Measurements from ENCODE around the gene FERD3L.
"Not testable (repeated sequence)": the region's sequence is repeated elsewhere in the genome, so short reads cannot be mapped to it uniquely, and the experiment has no call there.

Gene FERD3L, protein sequence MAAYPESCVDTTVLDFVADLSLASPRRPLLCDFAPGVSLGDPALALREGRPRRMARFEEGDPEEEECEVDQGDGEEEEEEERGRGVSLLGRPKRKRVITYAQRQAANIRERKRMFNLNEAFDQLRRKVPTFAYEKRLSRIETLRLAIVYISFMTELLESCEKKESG

DNA sequence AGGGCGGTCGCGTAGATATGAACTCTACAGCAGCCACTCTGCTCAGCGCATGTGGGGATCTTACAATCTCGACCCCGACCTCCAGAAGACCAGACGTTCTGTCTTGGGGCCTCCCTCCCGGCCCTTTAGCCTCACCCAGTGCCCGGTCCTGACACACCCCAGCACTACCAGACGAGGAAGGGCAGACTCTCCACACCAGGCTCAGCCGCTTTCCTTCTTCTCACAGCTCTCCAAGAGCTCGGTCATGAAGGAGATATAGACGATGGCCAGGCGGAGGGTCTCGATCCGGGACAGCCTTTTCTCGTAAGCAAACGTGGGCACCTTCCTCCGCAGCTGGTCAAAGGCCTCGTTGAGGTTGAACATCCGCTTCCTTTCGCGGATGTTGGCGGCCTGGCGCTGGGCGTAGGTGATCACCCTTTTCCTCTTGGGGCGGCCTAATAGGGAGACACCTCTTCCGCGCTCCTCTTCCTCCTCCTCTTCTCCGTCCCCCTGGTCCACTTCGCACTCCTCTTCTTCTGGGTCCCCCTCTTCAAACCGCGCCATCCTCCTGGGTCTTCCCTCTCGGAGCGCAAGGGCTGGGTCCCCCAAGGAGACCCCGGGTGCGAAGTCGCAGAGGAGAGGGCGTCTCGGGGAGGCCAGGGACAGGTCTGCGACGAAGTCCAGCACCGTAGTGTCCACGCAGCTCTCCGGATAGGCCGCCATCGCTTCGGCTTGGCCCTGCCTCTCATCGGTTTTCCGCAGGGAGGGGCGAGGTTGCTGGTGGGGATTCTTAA is at the start of gene FERD3L:
Gene FERD3L (minus strand): TSS at position 761 of the 773 bp plus-strand sequence. CDS start 59 bp downstream, at position 702.
- DNase-seq: no peak

DNA sequence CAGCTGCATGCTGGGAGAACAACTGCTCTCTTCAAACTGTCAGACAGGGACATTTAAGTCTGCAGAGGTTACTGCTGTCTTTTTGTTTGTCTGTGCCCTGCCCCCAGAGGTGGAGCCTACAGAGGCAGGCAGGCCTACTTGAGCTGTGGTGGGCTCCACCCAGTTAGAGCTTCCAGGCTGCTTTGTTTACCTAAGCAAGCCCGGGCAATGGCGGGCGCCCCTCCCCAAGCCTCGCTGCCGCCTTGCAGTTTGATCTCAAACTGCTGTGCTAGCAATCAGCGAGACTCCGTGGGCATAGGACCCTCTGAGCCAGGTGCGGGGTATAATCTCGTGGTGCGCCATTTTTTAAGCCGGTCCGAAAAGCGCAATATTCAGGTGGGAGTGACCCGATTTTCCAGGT is 49.2 kb upstream of the FERD3L start:
- DNase-seq: not testable (repeated sequence)

DNA sequence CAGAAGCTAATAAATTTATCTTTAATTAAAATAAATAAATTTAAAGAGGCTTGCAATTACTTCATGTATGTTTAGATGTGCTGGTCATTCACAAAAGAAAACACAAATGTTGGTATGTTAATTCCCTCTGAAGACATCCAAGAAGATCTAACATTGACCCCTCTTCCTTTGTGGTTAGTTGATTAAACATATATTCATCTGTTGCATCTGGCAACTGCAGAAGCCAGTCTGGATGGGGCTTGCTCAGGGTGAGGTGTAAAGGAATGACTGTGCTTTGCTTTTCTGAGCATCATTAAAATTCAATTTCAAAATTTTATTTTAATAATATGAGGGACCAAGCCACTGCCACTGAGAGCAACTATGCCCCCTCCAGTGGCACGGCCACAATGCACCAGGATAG is 36.4 kb upstream of the FERD3L start:
- no peak for DNase-seq

DNA sequence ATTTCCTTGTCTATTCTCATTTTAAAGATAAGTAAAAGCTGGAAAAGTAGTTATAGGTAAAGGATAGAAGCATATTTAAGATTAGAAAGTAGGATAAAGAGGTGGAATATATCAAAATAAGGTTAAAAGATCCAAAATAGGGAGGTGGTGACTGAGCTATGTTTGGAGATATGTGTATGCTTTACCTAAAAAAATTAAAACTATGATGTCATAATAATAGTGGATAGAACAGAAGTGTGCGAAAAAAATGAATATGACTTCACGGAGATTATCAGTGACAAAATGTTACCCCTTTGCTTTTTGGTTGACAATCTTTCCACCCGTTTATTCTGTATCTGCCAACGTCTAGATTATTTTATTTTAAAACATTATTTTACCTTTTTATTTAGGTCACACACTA is 33.4 kb upstream of the FERD3L start:
- DNase-seq: no peak

DNA sequence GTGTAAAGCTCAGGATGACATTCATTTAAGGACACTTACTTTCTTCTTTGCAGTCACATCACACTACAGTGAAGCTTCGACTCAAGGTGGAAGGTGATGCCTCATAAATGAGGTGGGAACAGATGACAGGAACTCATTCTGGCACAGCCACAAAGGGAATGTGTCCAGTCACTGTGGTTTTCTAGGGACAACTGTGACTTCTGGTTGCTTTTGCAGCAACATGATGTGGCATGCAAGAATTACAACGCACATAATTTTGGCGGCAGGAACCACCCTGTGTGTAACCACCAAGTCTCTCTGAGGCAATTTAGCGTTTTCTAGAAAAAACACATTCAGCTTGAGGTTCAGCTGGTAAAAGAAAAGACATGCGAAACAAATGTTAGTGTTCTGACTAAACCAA is 32.0 kb upstream of the FERD3L start:
- no peak for DNase-seq

DNA sequence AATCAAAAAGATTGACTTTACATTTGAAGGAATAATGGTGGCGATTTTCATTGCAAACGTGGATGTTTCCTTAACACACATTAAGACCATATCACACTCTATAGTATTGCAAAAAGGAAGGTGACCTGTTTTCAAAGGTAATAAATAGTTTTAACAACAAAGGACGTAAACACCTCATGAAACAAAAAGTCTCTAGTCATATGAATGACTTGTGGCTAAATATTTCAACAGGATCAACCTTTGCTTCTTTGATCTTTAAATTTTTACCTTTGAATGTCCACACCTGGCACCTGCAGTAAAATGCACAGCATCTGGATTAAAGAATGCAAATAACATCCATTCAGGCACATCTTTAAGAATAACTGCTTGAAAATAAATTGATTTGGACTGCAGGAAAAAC is 30.0 kb upstream of the FERD3L start:
- no peak for DNase-seq

DNA sequence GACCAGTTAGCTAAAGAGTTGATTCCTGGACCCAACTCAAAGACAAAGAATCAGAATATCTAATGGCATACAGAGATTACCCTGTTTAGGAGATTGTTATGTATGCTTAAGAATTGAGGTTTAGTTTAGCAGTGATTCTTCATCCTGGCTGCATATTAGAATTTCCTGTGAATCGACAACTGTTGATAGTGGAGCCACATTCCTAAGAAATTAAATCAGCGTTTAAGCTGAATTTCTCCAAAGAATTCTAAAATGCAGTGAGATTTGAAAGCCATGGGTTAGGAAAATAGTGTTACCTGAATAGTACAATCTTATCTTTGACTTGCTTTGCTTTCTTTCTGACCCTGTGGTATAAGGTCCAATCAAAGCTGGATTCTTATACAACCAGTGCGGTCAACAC is 16.4 kb upstream of the FERD3L start:
- no peak for DNase-seq

DNA sequence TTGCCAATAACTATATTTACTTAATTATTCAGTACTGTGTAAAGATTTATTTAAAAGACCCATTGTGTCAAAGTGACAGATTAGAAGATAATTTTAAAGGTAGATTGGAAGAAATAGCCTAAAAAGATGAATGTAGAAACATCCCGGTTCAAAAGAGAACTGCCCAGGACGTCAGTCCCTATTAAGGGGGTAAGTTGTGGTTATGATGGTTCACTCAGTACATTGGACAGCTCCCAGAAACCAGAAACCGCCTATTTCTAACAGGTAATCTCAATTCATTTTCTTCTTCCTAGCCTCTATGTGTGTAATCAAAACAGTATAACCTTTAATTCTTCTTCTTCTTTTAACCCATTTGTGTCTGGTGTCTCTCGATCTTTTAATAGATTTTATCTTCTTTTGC is 1.5 kb upstream of the FERD3L start:
- no peak for DNase-seq

DNA sequence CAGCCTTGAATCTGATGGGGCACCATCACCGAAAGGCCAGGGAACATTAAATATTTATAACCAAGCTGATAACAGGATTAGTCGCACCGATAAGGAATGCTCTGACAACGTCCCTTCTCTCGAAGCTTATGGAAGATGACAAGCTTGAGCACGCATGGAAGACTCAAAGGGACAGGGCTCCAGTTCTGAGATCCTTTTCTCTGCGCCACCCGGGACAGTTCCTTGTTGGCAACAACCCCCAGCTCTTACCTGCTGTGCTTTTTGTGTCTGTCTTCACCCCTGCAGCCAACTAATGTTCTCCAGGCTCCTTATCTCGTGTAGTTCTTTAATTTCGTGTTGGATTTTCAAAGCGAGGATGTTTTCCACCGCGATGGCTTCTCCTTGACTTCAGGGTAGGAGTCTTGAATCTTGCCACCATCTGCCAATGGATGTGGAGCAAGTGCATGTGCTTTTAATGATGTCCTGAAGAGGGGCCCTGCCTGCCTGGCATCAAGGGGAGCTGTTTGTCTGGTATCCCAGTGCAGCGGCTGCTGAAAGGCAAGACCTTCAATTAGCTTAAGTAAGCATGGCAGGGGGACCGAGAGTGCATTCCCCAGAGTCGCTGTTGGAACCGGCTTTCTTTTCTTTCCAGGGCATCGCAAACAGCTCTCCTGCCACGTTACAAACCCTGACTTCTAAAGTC is 354 bp upstream of the FERD3L start:
- no peak for DNase-seq

DNA sequence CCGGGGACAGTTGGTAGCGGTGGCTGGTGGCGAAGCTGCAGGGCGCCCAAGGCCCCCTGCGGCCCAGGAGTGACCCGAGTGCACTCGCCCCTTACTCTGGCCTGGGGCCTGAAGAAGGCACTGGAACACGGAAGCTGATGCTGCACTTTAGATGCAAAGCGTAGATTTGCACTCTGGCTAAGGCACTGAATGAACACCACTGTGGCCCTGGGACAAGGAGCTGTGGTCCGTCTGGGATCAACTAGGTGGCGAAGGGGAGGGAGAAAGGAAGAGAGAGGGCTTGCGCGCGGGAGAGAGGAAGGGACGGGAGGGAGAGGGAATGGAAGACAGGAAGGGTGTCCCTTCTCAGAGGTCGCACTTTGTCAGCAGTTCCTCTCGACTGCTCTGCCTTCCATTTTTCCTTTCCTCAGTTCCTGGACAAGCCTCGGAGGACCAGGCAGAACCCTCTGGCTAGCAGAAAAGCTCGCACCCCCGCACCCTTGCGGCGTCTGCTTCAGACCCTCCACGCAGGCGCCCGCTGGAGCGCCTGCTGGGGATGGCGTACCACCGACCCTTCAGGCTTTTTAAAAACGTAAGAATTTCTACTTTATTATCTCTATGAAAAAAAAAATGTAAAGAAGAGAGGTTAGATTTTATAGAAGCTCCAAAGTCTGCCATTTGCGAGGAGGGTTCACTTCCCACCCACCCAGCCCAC is 1.2 kb downstream of the FERD3L start:
- DNase-seq: no peak

DNA sequence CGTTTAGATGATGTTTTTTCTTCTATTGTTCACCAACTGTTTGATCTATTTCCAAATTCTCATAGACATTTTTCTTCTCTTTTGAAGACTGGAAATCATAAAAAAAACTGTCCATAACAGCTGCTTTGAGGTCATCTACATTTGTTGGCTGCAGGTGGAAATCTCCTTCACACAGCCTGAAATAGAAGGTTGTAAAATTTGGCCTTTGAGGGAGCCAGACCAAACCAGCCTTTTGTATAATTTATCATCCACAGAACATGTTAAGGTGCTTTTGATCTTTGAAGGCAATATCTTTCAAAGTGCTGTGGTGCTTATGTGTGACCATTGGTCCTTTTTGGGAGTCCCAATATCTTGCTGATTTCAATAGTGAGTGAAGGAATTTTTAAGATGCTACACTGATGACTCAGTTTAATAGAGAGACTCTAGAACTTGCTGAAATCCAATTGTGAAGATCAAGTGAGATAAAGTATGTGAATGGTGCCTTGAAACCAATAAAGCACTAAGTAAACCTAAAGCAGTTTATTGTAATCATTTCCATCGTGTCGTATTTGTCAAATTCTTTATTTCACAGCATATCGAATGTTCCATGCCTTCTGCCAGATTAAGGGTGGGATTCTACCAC is 5.4 kb downstream of the FERD3L start:
- no peak for DNase-seq

DNA sequence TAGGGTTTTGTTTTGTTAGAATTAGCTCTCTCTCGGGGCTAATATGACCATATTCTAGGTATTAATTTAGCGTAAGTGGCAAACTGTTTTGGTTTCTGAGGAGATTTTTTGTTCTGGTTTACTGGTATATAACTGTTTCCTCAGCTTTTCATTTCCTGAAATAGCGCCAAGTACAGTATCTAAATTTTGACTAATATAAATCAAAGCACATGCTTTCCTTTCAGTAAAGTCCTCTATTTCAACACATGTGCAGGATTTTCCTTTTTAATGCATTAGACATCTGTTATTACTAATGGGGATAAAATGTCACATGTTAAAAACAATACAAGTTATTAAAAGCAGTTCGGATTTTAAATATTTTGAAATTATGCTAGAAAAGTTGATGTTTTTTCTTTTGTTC is 11.3 kb downstream of the FERD3L start:
- DNase-seq: no peak

DNA sequence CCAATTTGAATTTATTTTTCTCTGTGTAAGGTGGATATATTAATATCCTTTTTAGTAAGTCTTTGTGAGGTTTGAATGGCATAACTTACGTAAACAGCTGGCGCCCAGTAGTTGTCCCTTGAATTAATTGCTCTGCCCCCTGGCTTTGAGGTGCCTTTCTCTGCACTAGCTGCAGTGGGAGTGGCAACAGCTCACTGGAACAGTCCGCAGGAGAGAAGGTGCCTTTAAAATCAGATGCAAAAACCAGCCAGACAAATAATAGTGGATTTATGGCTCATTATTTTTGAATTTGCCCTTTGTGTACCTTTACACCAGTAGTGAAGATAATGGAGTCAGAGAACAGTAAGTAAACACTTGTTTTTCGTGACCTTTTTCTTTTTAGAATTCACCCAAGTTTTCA is 11.8 kb downstream of the FERD3L start:
- DNase-seq: no peak

DNA sequence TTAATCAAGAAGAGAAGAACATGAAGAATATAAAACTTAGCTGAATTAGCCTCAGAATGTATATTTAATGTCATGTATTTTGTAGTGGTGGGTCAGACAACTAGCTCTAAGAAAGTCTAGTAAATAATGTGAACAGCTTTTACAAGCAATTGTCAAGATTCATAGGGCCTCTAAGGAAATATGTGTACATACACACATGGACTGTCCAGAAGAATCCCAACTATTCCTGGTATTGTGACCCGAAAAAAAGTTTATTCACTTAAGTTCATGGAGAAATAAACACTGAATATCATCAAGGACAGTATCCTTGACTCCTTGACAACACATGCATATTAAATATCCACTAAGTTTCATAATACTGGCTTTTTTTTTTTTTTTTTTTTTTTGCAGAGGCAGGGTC is 16.4 kb downstream of the FERD3L start:
- no peak for DNase-seq

DNA sequence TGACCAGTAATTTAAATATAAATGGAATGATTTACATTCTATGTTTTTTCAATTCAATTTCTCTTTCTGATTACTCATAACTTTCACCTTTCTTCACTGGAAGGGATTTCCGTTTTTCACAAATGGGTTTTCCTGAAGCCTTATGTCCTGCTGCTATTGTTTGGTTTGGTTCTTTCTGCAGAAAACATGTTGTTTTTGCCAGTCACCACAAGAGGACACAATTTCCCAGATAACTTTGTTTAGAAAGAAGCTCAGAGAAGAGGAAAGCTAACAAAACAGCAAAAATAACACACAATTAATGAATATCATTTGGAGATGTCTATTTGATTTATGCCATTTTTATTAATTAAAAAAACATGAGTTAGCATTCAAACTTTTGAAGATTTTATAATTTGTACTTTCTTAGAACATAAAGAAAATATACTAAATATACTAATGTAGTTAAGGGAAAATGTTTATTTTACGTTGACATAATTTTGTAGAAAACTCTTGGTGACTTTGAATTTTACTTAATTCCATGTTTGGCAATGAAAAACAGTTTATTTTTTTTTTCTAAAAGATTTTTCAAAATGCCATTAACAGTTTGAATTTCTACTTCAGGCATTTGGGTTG is 23.1 kb downstream of the FERD3L start:
- DNase-seq: no peak

DNA sequence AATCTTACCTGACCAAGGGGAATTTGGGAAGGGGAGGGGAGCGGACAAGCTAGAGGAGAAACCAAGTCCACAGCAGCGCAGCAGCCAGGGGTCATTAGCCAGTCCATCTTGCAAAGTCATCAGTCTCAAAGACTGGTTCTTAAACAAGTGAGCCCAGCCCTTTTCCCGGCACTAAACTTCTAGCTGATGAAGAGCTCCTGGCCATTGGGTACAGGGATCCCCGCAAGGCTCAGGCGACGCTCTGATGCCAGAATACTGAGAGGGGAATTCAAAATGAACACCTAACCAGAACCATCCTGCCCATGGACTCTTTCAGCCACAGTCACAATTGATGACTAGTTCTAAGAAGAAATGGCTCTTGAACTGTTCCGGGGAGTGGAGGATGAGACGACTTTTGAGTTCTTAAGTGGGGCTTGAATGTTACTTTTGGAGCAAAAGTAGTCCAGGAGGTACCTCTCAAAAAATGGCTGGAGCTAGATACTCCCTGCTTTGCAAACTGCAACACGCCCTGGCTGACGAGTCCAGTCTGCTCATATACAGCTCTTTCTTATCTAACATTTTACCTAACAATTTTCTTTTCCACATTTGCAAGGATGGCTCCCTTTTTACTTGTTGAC is 25.2 kb downstream of the FERD3L start:
- DNase-seq: no peak

DNA sequence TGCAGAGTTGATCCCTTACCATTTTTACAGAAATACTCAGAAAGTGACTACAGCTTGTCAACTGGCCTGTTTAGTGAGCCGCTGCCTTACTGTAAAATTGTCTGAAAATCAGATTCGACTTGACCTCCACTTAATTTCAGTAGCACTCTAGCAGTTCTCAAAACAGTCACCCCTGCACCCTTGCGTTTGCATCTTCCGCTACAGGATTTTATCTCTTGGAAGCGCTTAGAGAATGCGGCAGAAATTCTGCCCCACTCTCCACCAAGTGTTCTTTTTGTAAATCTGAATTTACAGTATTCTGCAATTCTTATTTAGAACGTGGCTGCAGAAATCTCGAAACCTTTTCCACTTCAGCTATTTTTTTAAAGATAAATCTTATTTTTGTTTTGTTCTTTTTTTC is 25.8 kb downstream of the FERD3L start:
- no peak for DNase-seq

DNA sequence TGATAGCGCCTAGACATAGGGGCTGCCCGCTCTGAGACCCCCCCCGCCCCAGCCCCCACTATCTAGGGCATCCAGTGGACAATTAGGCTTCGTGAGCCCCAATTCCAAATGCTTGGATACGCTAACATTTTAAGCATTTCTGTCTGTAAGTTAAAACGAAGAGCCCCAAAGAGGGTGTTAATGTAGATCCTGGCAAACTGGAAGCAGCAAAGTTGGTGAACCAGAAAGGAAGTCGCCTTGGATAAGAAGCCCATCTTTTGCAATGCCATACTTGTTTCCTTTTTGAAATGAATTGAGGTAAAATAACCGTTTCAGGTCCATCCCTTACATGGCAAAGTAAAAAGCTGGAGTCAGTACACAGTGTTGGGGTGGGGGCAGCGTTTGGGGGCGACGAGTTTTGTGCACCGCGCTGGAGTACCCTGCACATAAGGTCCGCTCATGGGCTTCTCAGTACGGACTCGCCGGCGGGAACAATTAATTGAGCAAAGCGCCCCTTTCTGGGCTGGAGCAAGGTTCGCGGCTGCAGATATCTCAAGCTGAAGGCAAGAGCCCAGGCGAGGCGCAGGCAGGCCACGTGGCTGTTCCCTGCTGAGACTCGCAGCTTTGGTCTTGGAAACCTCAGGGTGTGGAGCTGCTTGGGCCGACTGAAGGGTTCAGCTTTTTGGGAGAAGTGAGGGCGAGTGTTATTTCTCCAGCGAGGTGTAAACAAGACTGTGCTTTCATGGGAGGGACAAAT is 26.4 kb downstream of the FERD3L start:
- DNase-seq: no peak

DNA sequence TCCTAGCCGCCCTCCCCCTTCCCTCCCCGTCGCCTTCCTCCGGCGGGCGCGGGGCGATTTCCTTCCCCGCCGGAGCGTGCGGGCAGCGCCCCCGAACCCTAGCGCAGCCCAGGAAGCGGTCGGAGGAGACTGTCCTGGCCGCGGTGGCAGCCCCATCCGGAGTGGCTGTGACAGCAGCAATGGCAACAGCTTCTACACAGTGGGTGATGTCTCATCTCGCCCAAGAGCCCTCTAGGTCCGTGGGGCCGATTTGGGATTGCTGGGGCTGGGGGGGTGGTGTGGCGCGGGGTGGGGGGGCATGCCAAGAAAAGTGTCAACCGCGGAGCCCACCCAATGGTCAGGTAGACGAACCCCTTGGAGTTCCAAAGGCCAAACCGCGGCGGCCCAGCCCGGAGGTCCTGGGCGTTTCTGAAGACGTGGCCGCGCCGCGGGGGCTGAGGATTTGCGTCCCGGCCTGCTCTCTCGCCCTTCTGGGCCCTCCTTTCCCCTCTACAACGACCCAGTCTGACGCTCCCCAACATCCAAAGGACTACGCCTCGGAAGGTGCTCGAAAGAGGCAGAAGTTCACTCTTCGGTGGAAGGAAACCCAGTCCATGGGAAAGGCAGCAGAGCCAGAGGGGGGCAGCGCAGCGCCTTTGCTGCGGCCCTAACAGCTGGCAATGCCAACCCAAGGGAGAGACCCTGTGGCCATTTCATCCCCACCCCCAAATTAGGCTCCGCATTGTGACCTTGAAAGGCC is 27.2 kb downstream of the FERD3L start:
- DNase-seq: no peak

DNA sequence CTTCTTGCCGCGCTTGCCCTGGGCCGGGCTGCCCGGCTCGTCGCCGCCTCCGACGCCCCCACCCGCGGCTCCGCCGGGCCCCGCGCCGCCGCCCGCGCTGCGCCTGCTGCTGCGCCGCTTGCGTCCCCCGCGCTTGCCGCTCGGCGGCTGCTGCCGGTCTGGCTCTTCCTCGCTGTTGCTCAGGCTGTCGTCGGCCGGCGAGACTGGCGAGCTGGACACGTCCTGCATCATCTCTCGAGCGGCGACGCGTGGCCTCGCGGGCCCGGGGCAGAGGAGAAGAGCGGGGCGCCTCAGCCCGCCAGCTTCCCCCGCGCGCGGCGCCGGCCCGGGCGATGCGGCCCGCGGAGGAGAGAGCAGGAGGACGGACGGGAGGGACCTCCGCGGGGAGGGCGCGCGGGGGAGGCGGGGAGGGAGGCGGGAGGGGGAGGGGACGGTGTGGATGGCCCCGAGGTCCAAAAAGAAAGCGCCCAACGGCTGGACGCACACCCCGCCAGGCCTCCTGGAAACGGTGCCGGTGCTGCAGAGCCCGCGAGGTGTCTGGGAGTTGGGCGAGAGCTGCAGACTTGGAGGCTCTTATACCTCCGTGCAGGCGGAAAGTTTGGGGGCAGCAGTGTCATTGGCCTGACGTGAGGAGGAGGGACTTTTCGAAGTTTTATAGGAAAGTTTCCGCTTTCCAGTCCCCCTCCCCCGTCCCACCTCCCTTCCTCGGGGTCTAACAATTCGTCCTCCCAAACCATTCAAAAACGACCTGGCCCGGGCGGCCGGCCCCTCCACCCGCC is 27.9 kb downstream of the FERD3L start, which contains the start of gene TWIST1:
Gene TWIST1 (minus strand): TSS at position 546 of the 779 bp plus-strand sequence. CDS start 315 bp downstream, at position 231.
- DNase-seq: no peak

Measured in stimulated activated CD4-positive, alpha-beta T cell treated with anti-CD3 and anti-CD28 coated beads, Interleukin-2, amount 100 ng/mL, for 48 hours (primary cell).